Myocyte (in vitro differentiated cells): Measurements from ENCODE around the gene FDXR. TPM values are rescaled to one million over a fixed set of nuclear protein-coding genes. Genes with fewer than 3 reads are reported as not detected.
A peak's percentile ranks its signal among the peaks of the same experiment; 100 is the strongest.

Experiments used
- DNase-seq: peaks from one replicate; pipeline ENCODE4 v3.0.0-alpha.2; 2012; ENCODE audit warnings: low read depth
- total RNA-seq: library from RNA; depleted of rRNA; stranded (reverse); fragments of >200 nt; gene quantifications from 2 replicates; pipeline ENCODE4 v1.2.3, GENCODE V29; 2014

Gene FDXR
- total RNA-seq, 1 donor from 2014 or later, result 7.9 TPM

GRCh38 chr17:74815550-74816370 lies 57.0 kb downstream of the FDXR start:
- DNase-seq, result peak; percentile 50

- no peak for DNase-seq
Observed at GRCh38 chr17:74815067-74815466, 57.7 kb downstream of the FDXR start.

- DNase-seq, result peak; percentile 48
Observed at GRCh38 chr17:74814453-74814852, 58.3 kb downstream of the FDXR start.

Other genes starting within 250 kb of the FDXR start
- not detected in 2 replicates for gene CD300E, start 249.3 kb downstream of the FDXR start, total RNA-seq
- gene CD300LF, start 160.1 kb downstream of the FDXR start, total RNA-seq, result 0.26 TPM in 1 of 2 replicates, not detected in the other
- gene RAB37, start 135.7 kb downstream of the FDXR start, total RNA-seq, result 0.57 TPM in 1 of 2 replicates, not detected in the other
- gene NHERF1, start 124.4 kb downstream of the FDXR start, total RNA-seq, result 54.0 and 63.8 TPM in 2 replicates
- 47.7 and 50.4 TPM in 2 replicates for gene NAT9, start 96.6 kb downstream of the FDXR start, total RNA-seq
- gene GRIN2C, start 13.1 kb downstream of the FDXR start, total RNA-seq, result 0.05 TPM in 1 of 2 replicates, not detected in the other
- gene FADS6, start 20.6 kb upstream of the FDXR start, total RNA-seq, result not detected in 2 replicates
- gene USH1G, start 50.3 kb upstream of the FDXR start, total RNA-seq, result not detected in 2 replicates
- gene OTOP2, start 51.3 kb upstream of the FDXR start, total RNA-seq, result not detected in 2 replicates
- not detected in 2 replicates for gene OTOP3, start 62.9 kb upstream of the FDXR start, total RNA-seq
- 0.83 and 3.0 TPM in 2 replicates for gene HID1, start 99.8 kb upstream of the FDXR start, total RNA-seq
- 22.5 and 23.6 TPM in 2 replicates for gene CDR2L, start 114.6 kb upstream of the FDXR start, total RNA-seq
- gene MRPL58, start 139.7 kb upstream of the FDXR start, total RNA-seq, result 34.8 and 39.9 TPM in 2 replicates
- gene ATP5PD, start 174.0 kb upstream of the FDXR start, total RNA-seq, result 278 and 305 TPM in 2 replicates
- 18.4 and 20.6 TPM in 2 replicates for gene KCTD2, start 174.2 kb upstream of the FDXR start, total RNA-seq
- gene SLC16A5, start 215.0 kb upstream of the FDXR start, total RNA-seq, result 0.88 and 1.6 TPM in 2 replicates
- 3.6 and 4.4 TPM in 2 replicates for gene ARMC7, start 237.0 kb upstream of the FDXR start, total RNA-seq